Loucy (cell line): ENCODE data around the gene TWNK.

Source experiments
- H2AFZ ChIP-seq: fragments of 200-600 bp; sonication (generic); 2 replicates; pipeline ENCODE4 v1.6.0; 2016; ENCODE audit warnings: antibody characterized with exemption, mild to moderate bottlenecking, low read length, moderate library complexity
- H3F3A ChIP-seq: fragments of 200-600 bp; 2 replicates; pipeline ENCODE4 v1.6.0; 2016; ENCODE audit warnings: antibody characterized with exemption, low read depth, mild to moderate bottlenecking
- H3K27me3 ChIP-seq: fragments of 200-600 bp; sonication (generic); 2 replicates; pipeline ENCODE4 v1.6.1; 2014; ENCODE audit warnings: low read length, mild to moderate bottlenecking; ENCODE audit not compliant: insufficient read depth, poor library complexity, severe bottlenecking
- H3K36me3 ChIP-seq: fragments of 200-600 bp; sonication (generic); 2 replicates; pipeline ENCODE4 v1.6.1; 2016; ENCODE audit warnings: low read length; ENCODE audit not compliant: insufficient read depth
- H3K4me1 ChIP-seq: fragments of 200-600 bp; sonication (generic); 2 replicates; pipeline ENCODE4 v1.5.1; 2014; ENCODE audit warnings: low read length, mild to moderate bottlenecking; ENCODE audit not compliant: insufficient read depth, poor library complexity, severe bottlenecking
- H3K4me2 ChIP-seq: fragments of 200-600 bp; sonication (generic); 2 replicates; pipeline ENCODE4 v1.6.0; 2014; ENCODE audit warnings: antibody characterized with exemption, low read length, low read depth, mild to moderate bottlenecking; ENCODE audit not compliant: poor library complexity, severe bottlenecking
- H3K4me3 ChIP-seq: fragments of 200-600 bp; sonication (generic); 2 replicates; pipeline ENCODE4 v1.5.1; 2014; ENCODE audit warnings: low read length, mild to moderate bottlenecking, mixed read lengths; ENCODE audit not compliant: poor library complexity, severe bottlenecking
- H3K79me2 ChIP-seq: fragments of 200-600 bp; sonication (generic); 2 replicates; pipeline ENCODE4 v1.6.1; 2014; ENCODE audit warnings: low read length; ENCODE audit not compliant: insufficient read depth
- H3K9ac ChIP-seq: fragments of 200-600 bp; sonication (generic); 2 replicates; pipeline ENCODE4 v1.6.0; 2014; ENCODE audit warnings: mild to moderate bottlenecking, low read depth, low read length, moderate library complexity; ENCODE audit not compliant: poor library complexity, severe bottlenecking
- H3K9me2 ChIP-seq: fragments of 200-600 bp; sonication (generic); replicated peaks from 2 replicates; pipeline ENCODE4 v1.6.1; 2016; ENCODE audit warnings: low read depth, low read length, mixed read lengths
- H3K9me3 ChIP-seq: fragments of 200-600 bp; sonication (generic); 2 replicates; pipeline ENCODE4 v1.6.1; 2014; ENCODE audit warnings: mild to moderate bottlenecking, antibody characterized with exemption, low read length, low read depth; ENCODE audit not compliant: insufficient read depth
- H4K20me1 ChIP-seq: fragments of 200-600 bp; sonication (generic); 2 replicates; pipeline ENCODE4 v1.6.0; 2014; ENCODE audit warnings: antibody characterized with exemption, low read length, mild to moderate bottlenecking; ENCODE audit not compliant: insufficient read depth, poor library complexity, severe bottlenecking
- CTCF ChIP-seq: fragments of 200-600 bp; sonication (generic); conservative IDR thresholded peaks from 2 replicates; pipeline ENCODE4 v1.5.1; 2014; ENCODE audit warnings: mild to moderate bottlenecking, antibody characterized with exemption, low read length
- EZH2phosphoT487 ChIP-seq: fragments of 200-600 bp; IDR thresholded peaks from 2 replicates; pipeline ENCODE4 v1.6.1; 2018; ENCODE audit warnings: antibody characterized with exemption, mild to moderate bottlenecking, moderate library complexity, borderline replicate concordance

The TWNK gene

GRCh38 chr10:101035916-101036702 is 48.8 kb downstream of the TWNK start:
- TF ChIP-seq EZH2phosphoT487: no peak
- TF ChIP-seq CTCF: no peak
- Histone ChIP-seq H3K9me3 (no peaks in the 10 kb centered on the region), H3K36me3 (peaks cover 12% of the 10 kb centered on the region; the same call in 1 of the 2 replicates), H3K9ac (no peak overlapping the region), H2AFZ (no peak overlapping the region), H3K9me2 (no peaks in the 10 kb centered on the region), H3F3A (no peaks in the 10 kb centered on the region), H3K4me1 (peaks cover 29% of the 10 kb centered on the region), H3K4me3 (no peak overlapping the region), H3K27me3 (no peaks in the 10 kb centered on the region), H3K79me2 (no peaks in the 10 kb centered on the region; the same call in 1 of the 2 replicates), H3K4me2 (no peak overlapping the region), H4K20me1 (no peaks in the 10 kb centered on the region)

- H3K9me3 ChIP-seq: no peaks in the 10 kb centered on the region
- peaks cover 1% of the 10 kb centered on the region; the same call in 1 of the 2 replicates for H3F3A ChIP-seq
- peaks cover 12% of the 10 kb centered on the region; the same call in 1 of the 2 replicates for H3K36me3 ChIP-seq
- H3K27me3 ChIP-seq: no peaks in the 10 kb centered on the region
- no peak for TF ChIP-seq EZH2phosphoT487
- no peak for TF ChIP-seq CTCF
- peaks cover 27% of the 10 kb centered on the region for H3K4me1 ChIP-seq
- no peaks in the 10 kb centered on the region; the same call in 1 of the 2 replicates for H3K79me2 ChIP-seq
- H4K20me1 ChIP-seq: no peaks in the 10 kb centered on the region
- no peak overlapping the region for H3K9ac ChIP-seq
- no peak overlapping the region for H2AFZ ChIP-seq
- H3K4me3 ChIP-seq: no peak overlapping the region
- no peak overlapping the region for H3K4me2 ChIP-seq
- no peaks in the 10 kb centered on the region for H3K9me2 ChIP-seq
Measured at GRCh38 chr10:101036726-101037125, 49.4 kb downstream of the TWNK start.

GRCh38 chr10:101038484-101038883 is 51.1 kb downstream of the TWNK start:
- no peaks in the 10 kb centered on the region; the same call in 1 of the 2 replicates for H3K79me2 ChIP-seq
- H3K9ac ChIP-seq: no peak overlapping the region
- H3K4me2 ChIP-seq: no peak overlapping the region
- H3K9me2 ChIP-seq: no peaks in the 10 kb centered on the region
- H3K9me3 ChIP-seq: no peaks in the 10 kb centered on the region
- TF ChIP-seq EZH2phosphoT487 (no peak), CTCF (no peak; the same call in 1 of the 2 replicates)
- peaks cover 24% of the 10 kb centered on the region for H3K4me1 ChIP-seq
- no peaks in the 10 kb centered on the region for H3K27me3 ChIP-seq
- H2AFZ ChIP-seq: no peak overlapping the region
- peaks cover 12% of the 10 kb centered on the region; the same call in 1 of the 2 replicates for H3K36me3 ChIP-seq
- no peak overlapping the region for H3K4me3 ChIP-seq
- H3F3A ChIP-seq: peaks cover 5% of the 10 kb centered on the region; the same call in 1 of the 2 replicates
- H4K20me1 ChIP-seq: no peaks in the 10 kb centered on the region
